Activated CD8-positive, alpha-beta memory T cell treated with anti-CD3 and anti-CD28 coated beads, Interleukin-2, amount 50 U/mL, for 1 hour (primary cell): ENCODE data around the gene ROPN1.
"Not testable (repeated sequence)": the region's sequence is repeated elsewhere in the genome, so short reads cannot be mapped to it uniquely, and the experiment has no call there.

Experiments
- DNase-seq: peaks from one replicate; pipeline ENCODE4 v3.0.0-alpha.2; 2020; ENCODE audit errors: extremely low read depth

ROPN1 gene

DNA sequence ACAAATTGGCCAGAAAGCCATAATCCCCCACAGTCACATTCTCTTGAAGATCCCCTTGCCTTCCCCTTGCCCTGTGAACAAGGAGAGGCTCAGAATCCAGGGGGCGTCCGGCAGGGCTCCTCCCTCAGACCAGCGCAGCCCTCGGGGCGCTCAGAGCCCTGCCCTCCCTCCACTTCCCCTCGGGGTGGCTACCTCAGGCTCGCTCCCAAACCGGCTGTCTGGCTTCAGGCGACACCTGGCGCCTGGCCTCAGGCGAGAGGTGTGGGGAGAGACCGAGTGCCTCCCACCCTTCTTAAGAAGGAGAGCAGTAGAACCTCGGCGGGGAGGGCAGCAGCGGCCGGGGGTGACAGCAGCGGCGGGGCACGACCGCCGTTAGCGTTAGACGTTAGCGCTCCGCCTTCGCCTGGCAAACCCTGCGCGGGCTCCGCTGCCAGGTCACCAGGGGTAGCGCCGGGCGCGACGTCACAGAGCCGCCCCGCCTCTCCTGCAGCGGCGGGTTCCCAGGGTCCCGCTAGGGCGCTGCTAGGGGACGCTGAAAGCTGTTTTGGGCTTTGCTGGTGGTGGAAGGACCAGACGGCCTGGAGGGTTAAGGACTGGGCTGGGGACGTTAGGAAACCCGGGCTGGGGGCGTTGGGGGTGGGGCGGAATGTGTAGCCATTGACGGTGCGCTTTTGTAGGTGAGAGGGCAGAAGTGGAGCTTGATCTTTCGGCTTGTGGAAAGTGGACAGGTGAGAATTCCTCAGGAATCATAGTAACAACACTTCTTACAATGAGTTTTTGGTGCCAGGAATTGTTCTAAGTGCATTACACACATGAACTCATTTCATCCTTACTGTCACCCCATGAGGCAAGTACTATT, at the start of gene ROPN1:
TSS of gene ROPN1 (minus strand) at position 395 of the 859 bp plus-strand sequence. CDS start 11,643 bp downstream, outside the sequence.
- not testable (repeated sequence) for DNase-seq

DNA sequence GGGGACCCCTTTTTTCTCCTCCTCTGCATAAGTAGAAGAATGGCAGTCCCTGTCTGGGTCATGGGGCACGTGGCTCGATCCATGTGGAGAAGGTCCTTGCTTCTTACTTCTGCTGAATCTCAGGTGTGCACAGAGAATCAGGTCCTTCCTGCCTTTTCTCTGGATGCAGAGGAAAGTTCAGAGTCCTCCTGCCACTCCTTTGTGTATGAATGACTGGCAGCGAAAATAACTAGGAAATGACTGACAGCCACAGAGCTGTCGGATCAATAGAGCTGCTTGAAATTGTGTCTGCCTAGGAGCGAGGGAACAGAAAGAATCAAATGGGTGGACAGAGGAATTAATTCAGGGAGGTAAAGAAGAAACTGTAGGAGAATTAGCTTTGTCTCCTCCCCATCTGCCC, 49.6 kb upstream of the ROPN1 start:
- no peak for DNase-seq

DNA sequence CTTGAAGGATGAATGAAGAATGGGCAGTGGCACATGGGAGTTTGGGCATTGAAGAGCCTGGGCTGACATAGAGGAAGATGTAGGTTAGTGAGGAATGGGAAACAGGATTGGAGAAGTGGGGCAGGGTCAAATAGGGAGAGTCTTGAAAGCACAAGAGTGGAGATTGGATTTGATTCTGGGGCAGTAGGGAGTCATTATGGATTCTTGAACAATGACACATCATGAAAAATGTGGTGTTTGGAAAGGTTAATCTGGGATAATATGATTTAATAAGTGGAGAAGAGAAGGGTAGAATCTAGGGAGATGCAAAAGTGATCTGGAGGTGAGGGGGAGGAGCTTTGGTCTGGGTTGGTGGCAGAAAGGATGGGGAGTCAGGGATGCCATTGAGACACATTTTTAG, 45.4 kb upstream of the ROPN1 start:
- no peak for DNase-seq

DNA sequence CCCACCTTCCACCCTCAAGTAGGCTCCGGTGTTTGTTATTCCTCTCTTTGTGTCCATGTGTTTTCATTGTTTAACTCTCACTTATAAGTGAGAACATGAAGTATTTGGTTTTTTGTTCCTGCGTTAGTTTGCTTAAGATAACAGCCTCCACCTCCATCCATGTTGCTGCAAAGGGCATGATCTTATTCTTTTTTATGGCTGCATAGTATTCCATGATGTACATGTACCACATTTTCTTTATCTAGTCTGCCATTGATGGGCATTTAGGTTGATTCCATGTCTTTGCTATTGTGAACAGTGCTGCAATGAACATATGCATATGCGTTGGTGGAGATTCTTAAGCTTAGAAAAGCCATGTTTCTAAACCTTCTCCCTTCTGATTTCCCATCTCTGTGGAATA, 44.3 kb upstream of the ROPN1 start:
- DNase-seq, result not testable (repeated sequence)

DNA sequence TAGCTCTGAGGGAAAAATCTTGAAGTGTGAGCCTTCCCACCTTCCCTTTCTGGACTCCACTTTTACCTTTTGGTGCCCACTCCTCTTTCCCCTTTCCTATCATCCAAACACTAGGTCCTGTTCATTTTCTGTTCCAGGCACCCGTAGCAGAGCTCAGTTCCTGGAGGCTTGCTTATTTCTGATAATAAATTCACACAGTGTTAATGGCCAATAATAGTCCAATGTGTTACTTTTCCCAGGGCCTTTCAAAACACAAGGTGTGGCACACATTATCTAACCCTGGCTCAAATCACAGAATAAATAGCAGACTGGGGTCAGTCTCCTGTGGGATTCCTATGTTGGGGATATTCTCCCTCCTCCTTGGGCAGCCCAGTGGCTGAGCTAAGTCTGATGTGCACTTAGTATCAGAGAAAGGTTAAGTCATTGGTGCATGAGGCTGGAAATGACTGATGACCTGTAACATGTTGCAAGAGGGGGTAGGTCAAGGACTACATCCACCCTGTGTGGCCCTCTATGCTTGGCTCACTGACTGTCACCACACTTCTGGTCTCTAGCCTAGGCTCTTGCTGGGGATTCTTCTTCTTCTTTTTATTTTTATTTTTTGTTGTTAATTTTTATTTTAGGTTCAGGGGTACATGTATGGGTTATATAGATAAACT, 43.7 kb upstream of the ROPN1 start:
- DNase-seq, result no peak

DNA sequence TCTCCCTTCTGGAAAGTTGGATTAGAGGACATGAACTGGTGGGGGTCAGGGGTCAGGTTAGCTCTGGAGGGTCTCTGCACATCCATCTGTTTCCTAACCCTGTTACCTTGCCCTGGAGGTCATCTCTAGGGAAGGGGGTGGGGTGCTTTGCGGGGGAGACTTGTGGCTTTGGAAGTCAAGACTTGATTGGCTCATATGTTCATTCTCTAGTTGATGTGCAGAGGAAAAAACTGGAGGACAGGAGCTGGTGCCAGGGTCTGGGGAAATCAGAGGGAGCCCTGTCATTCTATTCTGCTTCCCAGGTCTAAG, 42.9 kb upstream of the ROPN1 start:
- no peak for DNase-seq

DNA sequence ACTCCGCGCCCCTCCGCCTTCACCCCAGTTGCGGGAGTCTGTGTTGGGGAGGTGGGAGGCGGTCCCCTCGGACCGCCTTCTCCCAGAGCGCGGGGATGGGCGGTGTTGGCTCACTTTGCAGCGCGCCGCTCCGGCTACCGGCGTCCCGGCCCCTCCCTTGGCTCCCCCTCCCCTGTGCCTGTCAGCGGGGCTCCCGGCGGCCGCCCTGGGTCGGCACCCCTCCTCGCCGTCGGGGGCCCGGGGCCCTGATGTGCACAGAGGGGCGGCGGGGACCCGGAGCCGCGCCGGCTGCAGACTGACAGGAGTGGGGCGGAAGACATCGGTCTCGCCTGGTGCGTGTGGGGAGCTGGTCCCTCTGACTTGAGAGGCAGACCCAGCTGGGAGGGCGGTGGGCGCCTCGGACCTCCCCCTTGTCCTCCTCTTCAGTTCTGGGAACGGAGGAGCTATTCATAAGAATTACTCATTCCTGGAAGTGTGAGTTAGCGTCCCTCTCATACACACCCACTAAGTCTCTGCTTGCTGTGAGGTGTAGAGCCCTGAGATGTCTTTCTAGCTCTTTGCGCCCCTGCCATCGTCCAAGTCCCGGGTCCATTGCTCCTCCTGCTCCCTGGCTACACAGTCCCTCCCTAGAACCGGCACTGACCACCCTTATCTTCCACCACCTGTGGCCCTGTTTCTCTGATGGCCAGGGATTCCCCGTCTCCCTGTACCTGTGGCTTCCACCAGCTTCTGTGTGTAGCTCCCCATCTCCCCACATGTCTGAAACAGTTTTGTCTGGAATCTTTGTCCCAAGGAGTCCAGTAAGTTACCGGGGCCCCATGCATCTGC, 42.3 kb upstream of the ROPN1 start:
- DNase-seq, result no peak

DNA sequence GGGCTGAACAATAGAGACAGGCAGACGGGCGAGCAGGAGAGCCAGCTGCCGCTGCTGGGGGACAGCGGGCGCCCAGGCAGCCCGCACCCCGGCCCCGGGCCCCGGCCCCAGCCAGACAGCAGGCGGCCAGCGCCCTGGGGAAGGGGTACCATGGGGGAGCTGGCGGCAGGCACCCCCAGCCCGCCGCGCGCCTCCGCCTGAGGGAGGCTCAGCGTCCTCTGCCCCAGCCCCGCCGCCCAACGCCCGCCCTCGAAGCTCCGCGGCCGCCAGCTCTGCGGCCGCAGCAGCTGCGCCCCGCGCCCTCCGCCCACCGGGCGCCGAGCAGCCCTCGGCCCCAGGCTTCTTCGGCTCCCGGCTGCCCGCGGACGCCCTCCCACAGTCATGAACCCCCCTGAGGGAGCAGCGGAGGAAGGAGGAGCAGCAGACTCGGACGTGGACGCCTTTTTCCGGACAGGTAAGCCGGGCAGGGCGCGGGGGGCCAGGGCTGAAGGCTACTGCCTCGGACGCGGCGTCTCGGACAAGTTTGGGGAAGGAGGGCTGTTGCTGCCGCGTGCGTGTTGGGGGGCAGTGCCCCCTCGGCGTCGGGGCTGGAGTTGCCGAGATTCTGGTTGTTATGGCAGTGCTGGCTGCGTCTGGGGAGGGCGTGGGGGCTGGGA, 41.6 kb upstream of the ROPN1 start, which contains the start of gene KALRN:
TSS of gene KALRN (plus strand) at position 10 of the 656 bp plus-strand sequence.
- no peak for DNase-seq

DNA sequence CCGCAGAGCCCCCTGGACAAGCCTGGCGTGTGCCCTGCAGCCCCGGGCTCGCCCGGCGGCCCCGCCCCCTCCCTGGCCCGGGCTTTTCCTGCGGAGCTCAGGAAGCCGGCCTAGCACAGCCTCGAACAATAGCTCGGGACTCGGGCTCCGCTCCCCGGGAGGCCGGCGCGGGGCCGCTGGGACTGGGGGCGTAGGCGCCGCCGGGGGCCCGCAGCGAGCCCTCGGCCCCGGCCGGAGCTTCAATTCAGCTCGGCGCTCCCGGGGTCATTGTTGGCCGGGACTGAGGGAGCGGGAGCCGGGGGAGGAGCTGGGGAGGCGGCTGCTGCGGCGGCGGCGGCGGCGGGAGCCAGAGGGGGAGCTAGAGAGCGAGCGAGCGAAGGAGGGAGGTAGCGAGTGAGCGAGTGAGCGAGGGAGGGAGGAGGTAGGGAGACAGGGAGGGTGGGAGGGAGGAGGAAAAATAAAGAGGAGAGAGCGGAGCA, 41.0 kb upstream of the ROPN1 start:
- DNase-seq, result no peak

DNA sequence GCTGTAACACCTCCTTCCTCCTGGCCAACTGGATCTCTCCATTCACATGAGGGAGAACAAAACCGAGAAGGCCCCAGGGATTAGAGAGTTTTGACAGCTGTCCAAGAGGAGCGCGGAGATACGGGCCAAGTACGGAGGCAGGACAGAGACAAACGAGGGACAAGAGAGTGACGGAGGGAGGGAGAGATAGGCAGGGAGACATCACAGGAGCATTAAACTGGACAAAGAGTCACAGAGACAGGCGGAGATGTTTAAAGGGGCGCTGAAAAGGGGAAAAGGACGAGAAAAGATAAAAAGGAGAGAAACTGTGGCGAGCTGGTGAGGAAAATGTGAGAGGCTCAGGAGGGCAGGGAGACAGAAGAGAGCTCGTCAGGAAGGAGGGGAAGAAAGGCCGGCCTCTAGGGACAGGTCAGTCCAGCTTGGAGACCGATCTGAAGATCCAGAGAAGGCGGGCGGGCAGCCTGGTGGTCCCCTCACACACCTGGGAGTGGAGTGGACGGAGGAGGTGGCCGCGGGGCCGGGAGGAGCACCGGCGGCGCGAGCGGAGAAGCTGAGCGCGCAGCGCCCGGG, 40.5 kb upstream of the ROPN1 start:
- DNase-seq, result no peak

DNA sequence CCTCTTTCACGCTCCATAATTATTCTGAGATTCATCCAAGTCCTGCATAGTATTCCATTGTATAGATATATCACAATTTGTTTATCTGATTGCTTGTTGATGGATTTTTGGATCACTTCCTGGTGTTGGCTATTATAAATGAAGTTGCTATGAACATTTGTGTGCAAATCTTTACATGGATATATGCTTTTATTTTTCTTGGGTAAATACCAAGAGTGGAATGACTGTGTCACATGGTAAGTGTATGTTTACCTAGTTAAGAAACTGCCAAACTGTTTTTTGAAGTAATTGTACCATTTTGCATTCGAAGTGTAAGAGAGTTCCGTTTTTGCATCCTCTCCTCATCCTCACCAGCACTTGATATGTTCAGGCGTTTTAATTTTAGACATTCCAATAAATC, 34.6 kb upstream of the ROPN1 start:
- no peak for DNase-seq

DNA sequence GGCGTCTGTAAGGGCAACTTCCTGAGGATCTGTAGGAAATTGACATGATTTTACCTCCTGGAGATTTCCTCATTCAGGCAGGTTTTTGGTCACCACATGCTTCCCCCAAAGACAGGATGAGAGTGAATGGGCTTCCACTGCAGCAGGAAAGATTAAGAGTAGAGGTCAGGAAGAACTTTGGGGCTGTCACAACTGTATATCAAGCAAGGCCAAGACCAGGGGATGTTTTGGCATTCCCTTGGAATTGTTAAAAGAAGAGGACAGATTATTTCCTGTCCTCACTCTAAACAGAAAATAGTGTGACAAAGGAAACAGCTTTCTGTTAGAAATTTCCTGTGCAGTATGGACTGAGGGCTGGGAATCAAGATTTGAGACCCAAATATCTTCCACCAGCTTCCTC, 31.6 kb upstream of the ROPN1 start:
- not testable (repeated sequence) for DNase-seq

DNA sequence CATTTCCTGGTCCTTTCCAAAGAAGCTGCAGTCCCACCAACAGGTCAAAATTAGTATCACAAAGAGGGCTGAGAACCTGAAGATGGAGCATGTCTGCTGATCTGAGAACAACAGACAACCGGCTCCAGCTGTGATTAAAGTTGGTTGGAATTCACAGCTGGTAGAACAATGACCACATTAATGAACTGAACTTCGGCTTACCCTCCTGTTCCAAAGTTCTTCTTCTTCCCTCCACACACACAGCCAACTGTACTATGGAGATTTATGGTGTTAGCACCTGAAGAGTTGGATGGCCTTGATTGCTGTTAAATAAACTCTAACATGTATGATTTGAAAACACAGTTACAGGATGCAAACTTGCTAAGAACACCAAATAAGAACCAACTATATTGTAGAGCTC, 27.4 kb upstream of the ROPN1 start:
- DNase-seq, result no peak

DNA sequence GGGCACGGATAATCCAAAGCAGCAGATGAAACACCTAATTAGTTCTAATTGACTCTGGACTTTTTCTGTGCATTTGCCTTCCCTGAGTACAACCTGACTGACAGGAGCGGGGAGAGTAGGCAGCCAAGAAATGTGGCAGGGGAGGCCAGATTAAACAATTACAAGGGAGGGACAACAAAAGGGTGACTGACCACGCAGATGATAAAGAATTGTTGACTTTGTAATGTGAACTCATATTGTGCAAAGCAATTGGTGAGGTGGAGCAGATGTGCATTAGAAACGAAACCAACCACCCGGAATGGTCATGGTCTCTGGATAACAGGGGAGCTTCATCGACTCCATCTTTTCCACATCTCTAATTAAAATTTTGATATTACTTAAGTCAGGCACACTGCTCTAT, 25.6 kb upstream of the ROPN1 start:
- not testable (repeated sequence) for DNase-seq

DNA sequence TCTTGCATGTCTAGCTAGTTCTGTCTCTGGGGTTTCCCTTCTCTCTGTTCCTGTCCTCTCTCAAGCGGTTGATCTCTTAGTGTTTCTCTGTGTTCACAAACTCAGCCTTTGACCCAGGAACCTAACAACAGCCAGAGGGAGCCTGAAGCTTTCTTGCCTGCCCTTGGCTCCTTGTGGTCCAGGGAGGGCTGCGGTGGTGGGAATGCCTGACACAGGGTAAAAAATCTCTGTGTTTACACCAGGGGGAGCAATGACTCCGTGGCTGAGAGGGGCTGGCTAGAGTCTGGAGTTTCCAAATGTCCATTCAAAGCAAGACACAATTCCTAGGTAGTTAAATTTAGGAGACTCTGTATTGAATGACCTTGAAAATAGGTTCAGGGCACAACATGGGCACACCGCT, 24.6 kb upstream of the ROPN1 start:
- not testable (repeated sequence) for DNase-seq

DNA sequence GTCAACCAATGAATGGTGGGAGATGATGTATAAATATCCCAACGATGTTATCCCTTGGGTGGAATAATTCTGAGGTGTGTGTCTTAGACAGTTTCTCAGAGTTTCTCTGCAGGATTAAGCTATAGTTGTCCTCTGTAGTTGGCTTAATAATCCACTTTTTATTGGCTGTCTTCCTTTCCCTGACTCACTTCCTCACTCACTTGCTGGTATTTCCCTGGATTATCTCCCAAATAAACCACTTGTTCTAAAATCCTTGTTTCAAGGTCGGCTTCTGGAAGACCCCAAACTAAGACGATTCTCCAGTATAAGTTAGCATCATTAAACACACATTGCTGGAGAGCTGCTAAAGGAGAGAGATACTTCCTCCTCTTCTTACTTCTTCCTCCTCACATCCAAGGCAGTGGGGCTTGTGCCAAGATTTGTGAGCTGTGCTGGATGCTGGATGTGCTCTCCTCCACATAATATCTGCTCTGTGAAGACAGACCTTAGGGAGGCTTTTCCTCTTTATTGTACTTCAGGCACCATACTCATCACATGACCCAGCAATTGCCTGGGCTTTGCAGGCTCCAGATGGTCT, 22.5 kb upstream of the ROPN1 start:
- DNase-seq, result no peak

DNA sequence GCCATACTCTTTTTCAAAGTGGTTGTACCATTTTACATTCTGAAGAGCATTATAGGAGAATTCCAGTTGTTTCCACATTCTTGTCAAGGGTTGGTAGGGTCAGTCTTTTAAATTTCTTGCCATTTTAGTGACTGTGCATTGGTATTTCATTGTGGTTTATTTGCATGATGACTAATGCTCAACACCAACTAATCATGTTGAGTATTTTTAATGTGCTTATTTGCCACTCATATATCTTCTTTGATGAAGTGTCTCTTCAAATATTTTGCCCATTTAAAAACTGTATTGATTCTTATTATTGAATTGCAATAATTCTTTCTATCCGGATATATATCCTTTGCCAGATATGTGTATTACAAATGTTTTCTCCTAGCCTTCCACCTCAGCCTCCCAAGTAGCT, 16.4 kb upstream of the ROPN1 start:
- not testable (repeated sequence) for DNase-seq

DNA sequence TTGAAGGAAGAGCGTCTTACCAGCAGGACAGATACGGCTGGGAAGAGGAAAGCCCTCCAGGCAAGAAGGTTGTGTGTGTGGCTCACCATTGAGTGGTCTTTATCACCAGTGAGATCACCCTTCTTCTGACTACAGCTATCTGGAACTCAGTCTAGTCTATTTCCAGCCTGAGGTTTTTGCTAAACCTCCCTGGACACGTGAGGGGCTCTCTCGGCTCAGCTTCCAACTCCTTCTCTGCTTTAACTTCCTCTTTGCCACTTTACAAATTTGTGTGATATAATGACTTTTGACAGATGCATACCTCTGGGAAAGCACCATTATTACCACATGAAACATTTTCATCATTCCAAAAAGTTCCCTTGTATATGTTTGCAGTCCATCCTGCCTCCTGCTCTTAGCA, 15.3 kb upstream of the ROPN1 start:
- DNase-seq, result no peak

DNA sequence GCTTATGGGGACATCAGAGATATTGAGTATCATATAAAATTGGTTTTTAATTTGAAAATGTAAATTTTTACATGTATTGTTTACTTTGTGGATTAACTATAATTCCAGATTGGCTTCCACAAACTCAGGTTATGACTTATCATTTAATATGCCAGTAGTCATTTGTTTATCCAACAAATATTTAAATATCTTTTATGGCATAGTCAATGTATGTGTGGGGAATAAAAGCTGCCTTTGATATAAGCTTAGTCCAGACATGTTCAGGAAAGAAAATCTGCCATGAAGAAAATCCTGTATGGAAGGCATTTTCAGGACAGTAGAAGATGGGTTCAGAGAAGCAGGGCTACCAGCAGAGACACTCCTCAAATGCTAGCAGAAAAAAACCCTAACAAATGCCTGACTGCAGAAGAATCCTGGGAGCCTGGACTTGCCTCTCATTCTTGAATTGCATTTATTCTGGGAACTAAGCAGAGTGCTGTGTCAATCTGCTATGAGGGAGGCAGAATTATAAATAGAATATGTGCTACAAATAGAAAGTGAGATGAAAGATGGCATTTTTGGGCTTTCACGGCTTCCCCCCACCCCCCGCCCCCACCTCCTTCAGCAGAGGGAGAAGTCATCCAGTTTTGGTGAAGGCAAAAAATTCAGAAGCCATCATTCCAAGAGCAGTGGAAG, 10.6 kb upstream of the ROPN1 start:
- not testable (repeated sequence) for DNase-seq

DNA sequence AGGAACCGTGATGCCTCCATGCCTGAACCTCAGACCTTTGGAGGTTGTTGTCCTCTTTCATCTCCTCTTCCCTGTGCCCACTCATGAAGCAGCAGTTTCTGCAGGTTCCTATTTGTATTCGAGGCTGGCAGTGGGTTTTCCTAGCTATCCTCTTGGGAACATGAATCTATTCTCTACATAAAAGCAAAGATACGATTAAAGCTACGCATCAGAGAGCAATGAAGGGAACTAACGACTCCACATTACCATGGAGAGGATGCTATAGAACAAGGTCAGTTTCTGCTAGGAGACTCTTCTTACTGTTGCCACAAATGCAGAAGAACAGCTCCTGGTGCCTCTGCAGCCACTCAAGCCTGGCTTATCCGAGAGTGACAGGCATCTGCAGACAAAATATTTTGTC, 9.4 kb upstream of the ROPN1 start:
- not testable (repeated sequence) for DNase-seq
